Neural progenitor cell (in vitro differentiated cells): Measurements from ENCODE around the gene NPTN.
"Not testable (repeated sequence)": the region's sequence is repeated elsewhere in the genome, so short reads cannot be mapped to it uniquely, and the experiment has no call there.

ENCODE experiments used
- EZH2 ChIP-seq: fragments of 200-600 bp; sonication (generic); IDR thresholded peaks from 2 replicates; pipeline ENCODE4 v1.6.1; 2017; ENCODE audit warnings: antibody characterized with exemption, mild to moderate bottlenecking, moderate library complexity
- TF ChIP-seq, protein P1 (sequence below): fragments of 200-600 bp; sonication (generic); IDR thresholded peaks from 2 replicates; pipeline ENCODE4 v1.5.1; 2017; ENCODE audit warnings: antibody characterized with exemption, mild to moderate bottlenecking

DNA sequence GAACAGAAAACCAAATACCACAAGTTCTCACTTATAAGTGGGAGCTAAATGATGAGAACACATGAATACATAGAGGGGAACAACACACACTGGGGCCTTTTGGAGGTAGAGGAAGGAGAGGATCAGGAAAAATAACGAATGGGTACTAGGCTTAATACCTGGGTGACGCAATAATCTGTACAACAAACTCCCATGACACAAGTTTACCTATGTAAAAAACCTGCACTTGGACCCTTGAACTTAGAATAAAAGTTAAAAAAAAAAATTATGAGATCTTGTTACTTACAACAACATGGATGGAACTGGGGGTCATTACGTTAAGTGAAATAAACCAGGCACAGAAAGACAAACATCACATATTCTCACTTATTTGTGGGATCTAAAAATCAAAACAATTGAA, 84.3 kb downstream of the NPTN start:
- TF ChIP-seq, protein P1, sequence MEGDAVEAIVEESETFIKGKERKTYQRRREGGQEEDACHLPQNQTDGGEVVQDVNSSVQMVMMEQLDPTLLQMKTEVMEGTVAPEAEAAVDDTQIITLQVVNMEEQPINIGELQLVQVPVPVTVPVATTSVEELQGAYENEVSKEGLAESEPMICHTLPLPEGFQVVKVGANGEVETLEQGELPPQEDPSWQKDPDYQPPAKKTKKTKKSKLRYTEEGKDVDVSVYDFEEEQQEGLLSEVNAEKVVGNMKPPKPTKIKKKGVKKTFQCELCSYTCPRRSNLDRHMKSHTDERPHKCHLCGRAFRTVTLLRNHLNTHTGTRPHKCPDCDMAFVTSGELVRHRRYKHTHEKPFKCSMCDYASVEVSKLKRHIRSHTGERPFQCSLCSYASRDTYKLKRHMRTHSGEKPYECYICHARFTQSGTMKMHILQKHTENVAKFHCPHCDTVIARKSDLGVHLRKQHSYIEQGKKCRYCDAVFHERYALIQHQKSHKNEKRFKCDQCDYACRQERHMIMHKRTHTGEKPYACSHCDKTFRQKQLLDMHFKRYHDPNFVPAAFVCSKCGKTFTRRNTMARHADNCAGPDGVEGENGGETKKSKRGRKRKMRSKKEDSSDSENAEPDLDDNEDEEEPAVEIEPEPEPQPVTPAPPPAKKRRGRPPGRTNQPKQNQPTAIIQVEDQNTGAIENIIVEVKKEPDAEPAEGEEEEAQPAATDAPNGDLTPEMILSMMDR, result not testable (repeated sequence)
- not testable (repeated sequence) for TF ChIP-seq EZH2
